Dermis blood vessel endothelial cell (primary cell): ENCODE results near the gene XXYLT1. TPM values are rescaled to one million over a fixed set of nuclear protein-coding genes. Genes with fewer than 3 reads are reported as not detected.

Experiments used
- DNase-seq: peaks from one replicate; pipeline ENCODE4 v3.0.0; 2010
- total RNA-seq: library from RNA; depleted of rRNA; stranded (reverse); fragments of >200 nt; gene quantifications from 2 replicates; pipeline ENCODE4 v1.2.3, GENCODE V29; 2014

XXYLT1 gene
- total RNA-seq, 1 donor from 2014 or later, result 35.7 TPM

GRCh38 chr3:195165790-195166189 lies 105.2 kb downstream of the XXYLT1 start:
- no peak for DNase-seq

DNA sequence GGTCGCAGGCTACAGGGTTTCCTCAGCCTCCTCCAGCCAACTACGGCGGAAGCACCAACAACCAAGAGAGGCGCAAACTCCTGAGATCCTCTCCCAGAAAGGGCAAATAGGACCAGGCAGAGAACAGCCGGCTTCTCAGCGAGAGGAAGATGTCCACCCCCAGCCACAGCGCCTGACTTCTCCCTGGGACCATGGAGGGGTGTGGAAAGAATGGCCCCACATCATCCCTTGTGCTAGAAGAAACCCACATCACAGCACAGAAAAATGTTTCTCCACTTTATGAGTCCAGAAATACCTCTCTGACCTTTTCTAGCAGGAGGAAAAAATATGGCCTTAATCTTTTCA lies 105.7 kb downstream of the XXYLT1 start:
- DNase-seq, result no peak

DNA sequence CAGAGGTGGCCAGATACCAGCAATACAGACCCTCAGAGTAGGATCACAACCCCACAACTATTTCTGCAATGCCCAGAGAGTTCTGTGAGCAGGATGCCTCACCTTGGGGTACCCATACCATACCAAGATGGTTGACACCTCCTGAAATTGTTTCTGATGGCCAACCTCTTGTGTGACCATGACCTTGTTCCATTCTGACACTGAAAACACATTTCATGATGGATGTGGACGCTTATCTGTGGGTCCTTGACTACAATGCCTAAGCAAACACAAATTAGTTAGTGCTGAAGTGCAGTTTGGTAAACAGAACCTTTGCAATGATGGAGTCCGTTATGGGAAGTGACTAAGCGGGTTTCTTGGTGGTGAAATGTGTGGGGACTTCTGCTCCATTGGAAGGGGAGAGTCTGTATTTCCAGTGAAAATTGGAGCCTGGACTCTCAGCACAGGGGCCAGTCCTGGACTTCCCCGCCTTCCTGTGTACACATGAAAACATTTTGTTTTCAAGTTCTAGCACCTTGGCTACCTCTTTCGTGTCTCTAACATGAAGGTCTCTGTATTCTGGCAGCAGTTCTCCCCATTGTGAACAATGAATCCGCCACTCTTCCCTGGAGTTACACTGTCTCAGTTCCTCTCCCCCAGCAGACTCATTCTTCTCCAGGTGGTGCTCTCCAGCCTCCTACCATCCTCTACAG lies 106.2 kb downstream of the XXYLT1 start:
- peak; percentile 64 for DNase-seq

- DNase-seq, result no peak
These were observed 107.0 kb downstream of the XXYLT1 start for GRCh38 chr3:195163719-195164572.

- DNase-seq, result no peak
These were observed 108.1 kb downstream of the XXYLT1 start for GRCh38 chr3:195162816-195163215.

- DNase-seq, result peak; percentile 94
These were observed 108.8 kb downstream of the XXYLT1 start for GRCh38 chr3:195162033-195162669.

- DNase-seq, result peak; percentile 38
These were observed 110.0 kb downstream of the XXYLT1 start for GRCh38 chr3:195160908-195161434.

GRCh38 chr3:195160257-195160898 lies 110.6 kb downstream of the XXYLT1 start:
- peak; percentile 97 for DNase-seq

DNA sequence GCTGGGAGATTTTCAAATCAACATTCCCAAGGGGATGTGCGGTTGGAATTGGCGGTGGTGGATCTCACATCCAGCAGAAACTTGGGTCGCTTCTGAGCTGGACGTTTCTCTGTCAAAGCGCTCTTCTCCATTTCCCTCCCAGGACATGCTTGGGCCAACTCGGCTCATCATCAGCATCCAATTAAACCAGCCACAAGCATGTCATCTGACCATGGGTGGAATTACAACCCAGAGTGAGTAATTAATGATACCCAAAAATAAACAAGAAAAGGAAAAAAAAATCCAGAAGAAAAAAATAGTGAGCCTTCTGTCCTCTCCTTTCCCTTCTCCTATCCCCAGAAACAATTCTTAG lies 111.2 kb downstream of the XXYLT1 start:
- peak; percentile 47 for DNase-seq

DNA sequence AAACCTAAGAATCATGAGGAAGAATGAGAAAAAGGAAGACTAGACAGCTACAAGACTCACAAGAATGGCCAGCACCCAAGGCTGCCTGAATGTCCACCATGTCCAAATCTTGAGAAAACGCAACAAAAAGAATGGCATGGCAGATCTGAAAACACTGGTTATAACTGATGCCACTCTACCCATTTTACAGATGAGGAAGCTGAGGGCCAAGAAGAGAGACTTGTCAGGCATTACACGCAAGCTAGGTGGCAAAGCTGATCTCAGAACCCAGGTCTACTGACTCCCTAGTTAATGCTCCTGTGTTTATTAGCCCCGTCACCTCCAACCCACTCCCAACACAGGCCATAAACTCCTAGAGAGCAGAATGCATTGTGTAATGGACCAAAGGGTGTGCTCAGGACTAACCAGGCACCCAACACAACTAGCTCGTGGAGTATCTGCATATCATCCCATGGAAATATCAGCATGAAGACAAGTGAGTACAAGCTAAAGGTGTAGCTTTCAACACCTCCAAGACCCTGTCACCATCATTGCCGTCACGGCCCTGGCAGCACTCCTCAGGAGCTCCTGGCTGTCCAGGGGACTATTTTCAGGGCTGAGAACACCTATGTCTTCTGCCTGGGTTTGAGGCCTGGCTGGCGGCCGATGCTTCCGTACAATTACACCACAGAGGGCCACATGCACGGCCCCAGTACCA lies 111.7 kb downstream of the XXYLT1 start:
- DNase-seq, result no peak

DNA sequence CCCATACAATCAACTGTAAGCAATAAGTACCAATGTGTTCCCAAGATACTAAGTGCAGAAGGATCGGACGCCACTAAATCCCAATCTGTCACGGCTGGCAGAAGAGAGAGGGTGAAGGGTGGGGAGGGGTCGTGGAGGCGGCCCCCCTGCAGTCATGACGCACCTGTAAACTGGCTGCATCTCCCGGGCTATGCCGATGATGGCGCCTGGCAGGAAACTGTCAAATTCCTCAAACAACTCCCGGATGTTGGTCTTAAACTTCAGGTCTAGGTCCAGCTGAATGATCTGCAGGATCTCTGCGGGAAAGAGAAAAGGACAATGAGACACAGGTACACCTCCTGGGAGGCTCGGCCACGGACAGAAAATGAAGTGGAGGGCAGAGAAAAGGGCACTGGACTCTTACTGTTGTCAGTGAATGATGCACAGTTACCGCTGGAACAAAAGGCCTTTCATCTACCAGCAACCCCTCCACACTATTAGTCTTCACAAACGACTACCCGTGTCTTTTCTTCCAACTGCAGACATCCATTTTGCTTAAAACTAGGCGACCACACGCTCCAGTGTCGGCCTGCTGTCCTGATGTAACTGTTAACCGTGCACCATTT lies 114.6 kb downstream of the XXYLT1 start:
- DNase-seq, result peak; percentile 67

GRCh38 chr3:195155570-195156241 lies 115.3 kb downstream of the XXYLT1 start:
- peak; percentile 67 for DNase-seq

DNA sequence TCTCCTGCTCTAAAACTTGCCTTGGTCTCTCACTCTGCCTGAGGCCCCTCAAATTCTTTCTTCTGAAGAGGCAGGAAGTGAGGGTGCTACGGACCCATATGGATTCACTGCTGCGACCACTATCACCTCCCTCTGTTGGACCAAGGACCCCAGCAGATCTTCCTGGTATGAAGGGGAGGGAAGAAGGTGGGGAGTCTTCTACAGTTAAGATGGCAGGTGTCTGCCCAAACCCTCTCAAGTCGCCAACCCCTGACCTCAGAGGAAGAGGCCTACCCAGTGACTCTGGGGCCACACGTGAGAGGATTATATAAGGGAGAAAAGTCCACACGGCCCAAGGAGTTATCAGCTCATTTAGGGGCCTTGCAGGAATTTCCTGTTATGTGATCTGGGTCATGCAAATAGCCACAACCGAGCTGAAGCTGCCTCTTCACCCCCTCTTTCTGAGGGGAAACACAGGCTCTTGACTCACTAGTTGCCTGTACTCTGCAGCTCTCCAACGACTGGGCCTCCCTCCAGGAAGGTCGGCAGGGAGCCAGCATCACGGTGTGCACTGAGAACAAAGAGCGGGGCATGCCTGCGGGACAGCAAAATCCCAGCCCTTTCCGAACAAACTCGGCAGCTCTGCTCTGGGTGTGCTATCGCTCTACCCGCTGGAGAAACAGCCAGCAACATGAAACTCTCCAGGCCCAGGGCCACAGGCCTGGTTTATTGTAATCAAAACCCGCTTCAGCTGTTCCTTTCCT lies 116.0 kb downstream of the XXYLT1 start:
- DNase-seq, result peak; percentile 100

DNA sequence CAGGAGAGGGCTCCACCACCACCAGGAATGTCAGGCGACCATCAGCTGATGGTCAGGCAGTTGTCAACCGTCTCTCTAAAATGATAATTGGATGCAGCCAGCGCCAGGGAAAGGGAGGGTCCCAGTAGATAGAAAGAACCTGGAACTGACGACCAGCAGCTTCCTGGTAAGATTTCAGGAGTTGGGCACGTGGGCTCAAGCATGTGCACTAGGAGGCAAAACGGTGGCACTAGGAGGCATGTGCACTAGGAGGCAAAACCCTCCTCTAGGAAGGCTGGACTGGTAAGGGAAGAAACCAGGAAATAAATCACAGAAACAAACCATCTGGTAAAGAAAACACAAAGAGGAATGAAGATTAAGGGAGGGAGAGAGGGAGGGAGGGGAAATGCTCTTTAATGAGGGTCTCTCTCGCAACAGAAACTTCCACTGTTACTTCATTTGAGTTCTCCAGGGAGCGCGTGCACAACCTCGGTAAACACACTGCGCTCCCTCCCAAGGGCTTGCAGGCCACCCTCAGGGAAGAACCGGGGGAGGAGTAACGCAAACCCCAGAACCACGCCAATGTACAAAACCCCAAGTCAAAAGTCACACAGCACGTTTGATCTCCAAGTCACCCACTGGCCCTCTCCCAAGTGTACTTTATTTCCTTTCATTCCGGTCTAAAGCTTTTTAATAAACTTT lies 116.7 kb downstream of the XXYLT1 start:
- DNase-seq, result peak; percentile 76

GRCh38 chr3:195153653-195154052 lies 117.3 kb downstream of the XXYLT1 start:
- DNase-seq, result no peak

GRCh38 chr3:195153130-195153529 lies 117.8 kb downstream of the XXYLT1 start:
- no peak for DNase-seq

GRCh38 chr3:195151866-195152541 lies 119.0 kb downstream of the XXYLT1 start:
- DNase-seq, result peak; percentile 95

- DNase-seq, result no peak
These were observed 119.6 kb downstream of the XXYLT1 start for GRCh38 chr3:195151402-195151801.
